ENCODE results near the gene VPS52.
A peak's percentile ranks its signal among the peaks of the same experiment; 100 is the strongest.
"Not testable (repeated sequence)": the region's sequence is repeated elsewhere in the genome, so short reads cannot be mapped to it uniquely, and the experiment has no call there.

VPS52 gene

GRCh38 chr6:33288141-33288920 lies 16.7 kb upstream of the VPS52 start:
- no peak for TF ChIP-seq CTCF (conservative IDR thresholded peaks at IDR 0.05; ENCODE audit: control insufficient read depth, insufficient read depth, low read depth, low read length)
- DNase-seq (ENCODE audit: low read depth) = no peak

GRCh38 chr6:33286946-33287914 lies 15.6 kb upstream of the VPS52 start:
- DNase-seq (ENCODE audit: low read depth) = no peak
- TF ChIP-seq CTCF (conservative IDR thresholded peaks at IDR 0.05; ENCODE audit: control insufficient read depth, insufficient read depth, low read depth, low read length) = no peak
- no peak overlapping the region for H3K4me3 ChIP-seq (ENCODE audit: control insufficient read depth, low read depth, low read length)

More at GRCh38 chr6:33288141-33288920, 16.7 kb upstream of the VPS52 start:
- H3K4me3 ChIP-seq (ENCODE audit: control insufficient read depth, low read depth, low read length) = peak overlapping the region; percentile 96

- DNase-seq (ENCODE audit: low read depth); H3K4me3 ChIP-seq (ENCODE audit: control insufficient read depth, low read depth, low read length): not testable (repeated sequence)
Observed at GRCh38 chr6:33285214-33285613, 13.5 kb upstream of the VPS52 start.

GRCh38 chr6:33280539-33280938 lies 8.9 kb upstream of the VPS52 start:
- no peak for DNase-seq (ENCODE audit: low read depth)
- TF ChIP-seq CTCF (conservative IDR thresholded peaks at IDR 0.05; ENCODE audit: control insufficient read depth, insufficient read depth, low read depth, low read length) = no peak
- no peak overlapping the region for H3K4me3 ChIP-seq (ENCODE audit: control insufficient read depth, low read depth, low read length)

GRCh38 chr6:33279971-33280511 lies 8.4 kb upstream of the VPS52 start:
- no peak overlapping the region for H3K4me3 ChIP-seq (ENCODE audit: control insufficient read depth, low read depth, low read length)
- TF ChIP-seq CTCF (conservative IDR thresholded peaks at IDR 0.05; ENCODE audit: control insufficient read depth, insufficient read depth, low read depth, low read length) = peak; percentile 75
- peak; percentile 70 for DNase-seq (ENCODE audit: low read depth)

GRCh38 chr6:33279257-33279695 lies 7.6 kb upstream of the VPS52 start:
- TF ChIP-seq CTCF (conservative IDR thresholded peaks at IDR 0.05; ENCODE audit: control insufficient read depth, insufficient read depth, low read depth, low read length) = no peak
- H3K4me3 ChIP-seq (ENCODE audit: control insufficient read depth, low read depth, low read length) = no peak overlapping the region
- DNase-seq (ENCODE audit: low read depth) = no peak

Data from fibroblast of mammary gland (primary cell).